ENCODE measurements around the gene PCSK7. TPM values are rescaled to one million over a fixed set of nuclear protein-coding genes. Genes with fewer than 3 reads are reported as not detected.

PCSK7 gene
- total RNA-seq, 4 donors from 2014 or later: 14.5 to 19.9 (median 16.4) TPM

- in situ Hi-C loops (cut with MboI; ENCODE audit: low sequenced_read_pairs in 4 of 4): loop anchor here in 2 of 4 donors (10.0 to 25.0 kb wide), 2 partner anchors 346 to 358 kb away; no protein-coding TSS in a partner anchor
- intact Hi-C loops (cut with DNase I; ENCODE audit: low total_unique reads): loop anchor here (1.0 to 2.0 kb wide), 4 partner anchors 54 to 460 kb away; partner anchors contain the start of genes CEP164, PAFAH1B2 and SIDT2
- DNase-seq: no peak
- peaks cover 25 to 34% of the 10 kb centered on the region in 2 donors for H3K4me1 ChIP-seq
- TF ChIP-seq CTCF (IDR thresholded peaks at IDR 0.05 in 4 of 5, conservative IDR thresholded peaks at IDR 0.05 in 1 of 5): no peak
- no peak for TF ChIP-seq POLR2A (IDR thresholded peaks at IDR 0.05)
- no peaks in the 10 kb centered on the region for H3K27me3 ChIP-seq
- H3K4me3 ChIP-seq: peak overlapping the region; percentile 89 to 100 (median 95)
- peaks cover 0 to 29% of the 10 kb centered on the region in 2 donors for H3K36me3 ChIP-seq
- peak overlapping the region; percentile 93 to 99 (median 96) for H3K27ac ChIP-seq
- no peaks in the 10 kb centered on the region for H3K9me3 ChIP-seq
- ATAC-seq: no peak
Measured at GRCh38 chr11:117232911-117233409, 1.1 kb upstream of the PCSK7 start.

GRCh38 chr11:117232092-117232878 is 412 bp upstream of the PCSK7 start, which contains the start of gene RNF214:
RNF214 (plus strand) TSS chr11:117232671; CDS start chr11:117234273, 1,602 bp downstream.
- peaks cover 25 to 34% of the 10 kb centered on the region in 2 donors for H3K4me1 ChIP-seq
- peak; percentile 93 to 95 for TF ChIP-seq POLR2A (IDR thresholded peaks at IDR 0.05)
- peak; percentile 75 to 99 (median 99) for TF ChIP-seq CTCF (IDR thresholded peaks at IDR 0.05 in 4 of 5, conservative IDR thresholded peaks at IDR 0.05 in 1 of 5)
- no peaks in the 10 kb centered on the region for H3K9me3 ChIP-seq
- intact Hi-C loops (cut with DNase I; ENCODE audit: low total_unique reads): loop anchor here (1.0 to 2.0 kb wide), 4 partner anchors 53 to 459 kb away; partner anchors contain the start of genes CEP164, PAFAH1B2 and SIDT2
- in situ Hi-C loops (cut with MboI; ENCODE audit: low sequenced_read_pairs in 4 of 4): loop anchor here in 2 of 4 donors (10.0 to 25.0 kb wide), 2 partner anchors 345 to 357 kb away; no protein-coding TSS in a partner anchor
- H3K36me3 ChIP-seq: peaks cover 0 to 36% of the 10 kb centered on the region in 2 donors
- ATAC-seq: peak; percentile 91
- H3K27ac ChIP-seq: peak within 1 kb of the TSS; percentile 93 to 99 (median 96)
- DNase-seq: peak; percentile 64 to 74
- no peaks in the 10 kb centered on the region for H3K27me3 ChIP-seq
- peak within 1 kb of the TSS; percentile 89 to 100 (median 95) for H3K4me3 ChIP-seq

- ATAC-seq (no peak), DNase-seq (no peak)
- Histone ChIP-seq H3K36me3 (peaks cover 0 to 42% of the 10 kb centered on the region in 2 donors), H3K27ac (peak overlapping the region; percentile 93 to 99 (median 96)), H3K9me3 (no peaks in the 10 kb centered on the region), H3K4me1 (peaks cover 25 to 35% of the 10 kb centered on the region in 2 donors), H3K27me3 (no peaks in the 10 kb centered on the region), H3K4me3 (peak overlapping the region; percentile 89 to 100 (median 95))
- TF ChIP-seq CTCF (IDR thresholded peaks at IDR 0.05 in 4 of 5, conservative IDR thresholded peaks at IDR 0.05 in 1 of 5): no peak
- in situ Hi-C loops (cut with MboI; ENCODE audit: low sequenced_read_pairs in 4 of 4): loop anchor here in 2 of 4 donors (10.0 to 25.0 kb wide), 2 partner anchors 344 to 356 kb away; no protein-coding TSS in a partner anchor
- intact Hi-C loops (cut with DNase I; ENCODE audit: low total_unique reads): no loop called here
Measured at GRCh38 chr11:117230999-117231841, 653 bp downstream of the PCSK7 start.

GRCh38 chr11:117230286-117230961 is 1.4 kb downstream of the PCSK7 start:
- Histone ChIP-seq H3K27me3 (no peaks in the 10 kb centered on the region), H3K4me1 (peaks cover 25 to 39% of the 10 kb centered on the region in 2 donors), H3K4me3 (peak overlapping the region in 1 of 4 donors; percentile 100), H3K27ac (peak overlapping the region in 2 of 4 donors; percentile 25 to 93), H3K9me3 (no peaks in the 10 kb centered on the region), H3K36me3 (peaks cover 0 to 37% of the 10 kb centered on the region in 2 donors)
- no peak for TF ChIP-seq POLR2A (IDR thresholded peaks at IDR 0.05)
- TF ChIP-seq CTCF (IDR thresholded peaks at IDR 0.05 in 4 of 5, conservative IDR thresholded peaks at IDR 0.05 in 1 of 5): no peak
- in situ Hi-C loops (cut with MboI; ENCODE audit: low sequenced_read_pairs in 4 of 4) (loop anchor here in 2 of 4 donors (10.0 to 25.0 kb wide), 2 partner anchors 343 to 356 kb away; no protein-coding TSS in a partner anchor), intact Hi-C loops (cut with DNase I; ENCODE audit: low total_unique reads) (no loop called here)
- DNase-seq (no peak), ATAC-seq (no peak)
